ENCODE data around the gene CDC42BPB.
"Not testable (repeated sequence)": the region's sequence is repeated elsewhere in the genome, so short reads cannot be mapped to it uniquely, and the experiment has no call there.

The CDC42BPB gene

GRCh38 chr14:102900631-102901571 lies 156.4 kb downstream of the CDC42BPB start:
- DNase-seq (ENCODE audit: low read depth in 3 of 3): no peak

- no peak for DNase-seq (ENCODE audit: low read depth in 3 of 3)
These were observed 157.8 kb downstream of the CDC42BPB start for GRCh38 chr14:102899516-102899900.

- no peak for DNase-seq (ENCODE audit: low read depth in 3 of 3)
These were observed 158.4 kb downstream of the CDC42BPB start for GRCh38 chr14:102898776-102899515.

DNA sequence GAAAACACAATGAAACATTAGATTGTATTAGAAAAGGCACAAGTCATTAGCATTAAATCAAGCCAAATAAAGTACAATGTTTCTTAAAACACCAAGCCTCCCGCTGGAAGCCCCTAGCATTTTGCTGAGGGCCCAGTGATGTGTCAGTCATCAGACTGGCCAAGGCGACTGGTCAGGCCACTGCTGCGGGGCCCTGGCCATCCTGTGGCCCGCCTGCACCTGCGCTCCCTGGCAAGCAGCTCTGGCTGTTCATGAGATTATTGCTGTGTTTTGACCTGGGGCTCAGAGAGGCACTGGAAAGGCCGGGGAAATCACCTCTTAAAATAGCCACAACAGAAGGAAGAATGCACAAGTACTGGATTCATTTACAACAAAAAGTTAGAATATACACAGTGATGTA lies 159.1 kb downstream of the CDC42BPB start:
- no peak for DNase-seq (ENCODE audit: low read depth in 3 of 3)

DNA sequence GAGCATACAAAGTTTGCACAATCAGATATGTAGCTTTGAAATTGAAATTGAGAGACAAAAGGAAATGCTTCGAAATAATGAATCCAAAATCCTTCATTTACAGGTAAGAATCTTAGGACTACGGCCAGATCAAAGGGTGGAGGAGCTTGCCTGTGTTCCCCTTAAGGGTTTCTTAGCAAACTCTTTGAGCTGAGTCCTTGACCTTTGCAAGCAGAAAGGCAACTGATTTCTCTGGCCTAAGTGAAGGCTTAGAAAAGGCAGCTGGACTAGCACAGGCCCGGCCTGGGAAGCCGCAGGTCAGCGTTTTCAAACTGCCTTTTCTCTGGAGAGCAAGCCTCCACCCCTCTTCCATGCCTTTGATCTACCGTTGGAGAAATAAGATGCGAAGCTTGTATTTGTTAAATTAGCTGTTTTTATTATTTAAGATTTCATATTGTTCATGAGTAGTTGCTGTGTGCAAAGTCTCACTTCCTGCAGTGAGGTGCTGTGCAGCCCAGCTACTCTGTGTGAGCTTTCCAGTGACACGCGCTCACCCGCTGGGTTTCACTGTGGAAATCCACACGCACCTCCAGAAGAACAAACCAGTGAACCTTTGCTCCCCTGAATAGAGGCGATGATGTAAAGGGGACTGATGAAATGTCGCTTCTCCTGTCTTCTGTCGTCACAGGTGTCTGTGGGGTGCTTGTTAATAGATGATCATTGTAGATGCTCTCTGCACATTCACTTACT lies 159.9 kb downstream of the CDC42BPB start:
- no peak for DNase-seq (ENCODE audit: low read depth in 3 of 3)

DNA sequence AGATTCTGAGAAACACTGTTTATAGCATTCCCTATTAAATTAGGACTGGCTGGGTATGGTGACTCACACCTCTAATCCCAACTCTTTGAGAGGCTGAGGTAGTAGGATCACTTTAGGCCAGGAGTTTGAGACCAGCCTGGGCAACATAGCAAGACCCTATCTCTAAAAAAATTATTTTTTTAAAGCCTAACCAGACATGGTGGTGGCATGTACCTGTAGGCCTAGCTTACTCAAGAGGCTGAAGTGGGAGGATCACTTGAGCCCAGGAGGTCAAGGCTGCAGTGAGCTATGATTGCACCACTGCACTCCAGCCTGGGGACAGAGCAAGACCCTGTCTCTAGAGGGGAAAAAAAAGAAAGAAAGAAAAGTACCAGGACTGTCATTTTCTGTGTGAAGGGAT lies 160.6 kb downstream of the CDC42BPB start:
- DNase-seq (ENCODE audit: low read depth in 3 of 3): not testable (repeated sequence)

GRCh38 chr14:102893452-102893851 lies 163.9 kb downstream of the CDC42BPB start:
- no peak for DNase-seq (ENCODE audit: low read depth in 3 of 3)

GRCh38 chr14:102892651-102893050 lies 164.7 kb downstream of the CDC42BPB start:
- no peak for DNase-seq (ENCODE audit: low read depth in 3 of 3)

DNA sequence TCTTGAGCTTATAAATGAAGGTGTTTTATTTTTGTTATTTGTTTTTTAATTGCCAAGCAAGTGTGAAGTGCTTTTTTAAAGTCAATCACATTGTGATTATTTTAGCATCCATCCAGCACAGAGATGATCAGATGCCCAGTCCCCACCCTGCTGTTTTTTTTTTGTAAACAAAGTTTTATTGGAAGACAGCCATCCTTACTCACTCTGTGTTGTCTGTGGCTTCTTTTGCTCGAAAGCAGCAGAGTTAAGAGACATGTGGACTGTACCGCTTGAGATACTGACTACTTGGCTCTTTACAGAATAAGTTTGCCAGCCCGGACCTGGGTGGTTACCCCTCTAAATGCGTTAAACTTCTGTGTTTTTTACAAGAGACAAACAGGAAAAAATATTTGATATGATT lies 165.8 kb downstream of the CDC42BPB start:
- DNase-seq (ENCODE audit: low read depth in 3 of 3): no peak

GRCh38 chr14:102891111-102891510 lies 166.2 kb downstream of the CDC42BPB start:
- no peak for DNase-seq (ENCODE audit: low read depth in 3 of 3)

GRCh38 chr14:102889615-102890014 lies 167.7 kb downstream of the CDC42BPB start:
- DNase-seq (ENCODE audit: low read depth in 3 of 3): no peak

DNA sequence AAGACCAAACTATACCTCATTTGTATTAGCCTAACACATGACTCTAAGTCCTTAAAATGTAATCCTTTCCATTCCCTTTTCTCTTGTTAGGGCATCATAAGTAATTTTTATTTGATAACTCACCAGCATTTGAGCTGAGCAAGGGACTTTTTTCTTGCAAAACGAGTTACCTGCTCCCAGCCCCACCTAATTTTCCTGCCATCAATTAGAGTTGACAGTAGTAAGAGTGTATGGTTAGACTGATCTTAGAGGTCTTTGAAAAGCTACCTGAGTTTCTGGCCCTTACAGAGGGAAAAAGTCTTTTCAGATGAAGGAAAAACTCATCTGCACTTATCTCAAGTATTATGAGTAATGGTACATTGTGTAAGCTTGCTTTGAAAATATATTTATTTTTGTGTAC lies 168.6 kb downstream of the CDC42BPB start:
- DNase-seq (ENCODE audit: low read depth in 3 of 3): no peak

- no peak for DNase-seq (ENCODE audit: low read depth in 3 of 3)
These were observed 171.5 kb downstream of the CDC42BPB start for GRCh38 chr14:102885737-102886447.

DNA sequence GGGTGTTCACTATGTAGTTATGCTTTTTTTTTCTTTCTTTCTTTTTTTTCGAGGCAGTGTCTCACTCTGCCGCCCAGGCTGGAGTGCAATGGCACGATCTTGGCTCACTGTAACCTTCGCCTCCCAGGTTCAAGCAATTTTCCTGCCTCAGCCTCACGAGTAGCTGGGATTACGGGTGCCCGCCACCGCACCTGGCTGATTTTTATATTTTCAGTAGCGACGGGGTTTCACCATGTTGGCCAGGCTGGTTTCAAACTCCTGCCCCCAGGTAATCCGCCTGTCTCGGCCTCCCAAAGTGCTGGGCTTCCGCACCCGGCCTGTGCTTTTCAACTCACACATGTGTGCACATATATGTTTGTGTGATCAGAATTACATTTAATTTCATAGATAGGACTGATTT lies 173.8 kb downstream of the CDC42BPB start:
- DNase-seq (ENCODE audit: low read depth in 3 of 3): no peak

- no peak for DNase-seq (ENCODE audit: low read depth in 3 of 3)
These were observed 174.2 kb downstream of the CDC42BPB start for GRCh38 chr14:102883089-102883541.
